ENCODE data around the gene ARHGEF16. TPM values are rescaled to one million over a fixed set of nuclear protein-coding genes. Genes with fewer than 3 reads are reported as not detected.

Gene ARHGEF16
- total and polyA plus RNA-seq, 2 donors from 2014 or later, result 15.5 to 39.3 TPM

DNA sequence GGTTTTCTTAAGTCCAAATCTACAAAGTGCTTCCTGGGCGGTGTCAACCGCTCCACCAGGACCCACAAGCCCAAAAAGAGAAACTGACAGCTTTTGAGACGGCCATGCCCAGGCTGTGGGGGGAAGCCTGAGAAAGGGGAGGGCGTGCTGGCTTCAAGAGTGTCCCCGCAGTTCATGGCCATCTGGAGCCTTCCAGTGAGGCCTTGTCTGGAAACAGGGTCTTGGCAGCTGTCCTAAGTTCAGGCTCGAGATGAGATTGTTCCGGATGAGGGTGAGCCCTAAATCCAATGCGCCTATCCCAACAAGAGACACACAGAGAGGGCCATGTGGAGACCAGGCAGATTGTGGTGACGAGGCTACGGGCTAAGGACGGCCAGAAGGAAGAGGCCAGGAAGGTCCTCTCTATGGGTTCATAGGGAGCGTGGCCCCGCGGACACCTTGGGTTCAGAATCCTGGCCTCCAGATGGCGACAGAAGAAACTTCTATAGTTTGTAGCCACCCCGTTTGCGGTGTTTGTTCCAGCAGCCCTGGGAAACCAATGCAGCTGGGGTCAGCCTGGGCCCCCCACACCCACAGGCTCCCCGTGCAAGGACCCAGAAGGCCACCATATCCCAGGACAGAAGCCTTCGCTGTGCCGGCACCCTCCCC, 70.2 kb downstream of the ARHGEF16 start:
- H3K9me3 ChIP-seq (ENCODE audit: control insufficient read depth in 2 of 3, insufficient read depth in 1 of 3, low read length in 3 of 3), result no peaks in the 10 kb centered on the region
- H3K4me3 ChIP-seq (ENCODE audit: low read length in 3 of 3), result no peak overlapping the region
- FAIRE-seq (no peak), DNase-seq (no peak)
- no peak overlapping the region for H3K27ac ChIP-seq (ENCODE audit: low read depth in 2 of 2, low read length in 2 of 2)
- TF ChIP-seq, protein P1, sequence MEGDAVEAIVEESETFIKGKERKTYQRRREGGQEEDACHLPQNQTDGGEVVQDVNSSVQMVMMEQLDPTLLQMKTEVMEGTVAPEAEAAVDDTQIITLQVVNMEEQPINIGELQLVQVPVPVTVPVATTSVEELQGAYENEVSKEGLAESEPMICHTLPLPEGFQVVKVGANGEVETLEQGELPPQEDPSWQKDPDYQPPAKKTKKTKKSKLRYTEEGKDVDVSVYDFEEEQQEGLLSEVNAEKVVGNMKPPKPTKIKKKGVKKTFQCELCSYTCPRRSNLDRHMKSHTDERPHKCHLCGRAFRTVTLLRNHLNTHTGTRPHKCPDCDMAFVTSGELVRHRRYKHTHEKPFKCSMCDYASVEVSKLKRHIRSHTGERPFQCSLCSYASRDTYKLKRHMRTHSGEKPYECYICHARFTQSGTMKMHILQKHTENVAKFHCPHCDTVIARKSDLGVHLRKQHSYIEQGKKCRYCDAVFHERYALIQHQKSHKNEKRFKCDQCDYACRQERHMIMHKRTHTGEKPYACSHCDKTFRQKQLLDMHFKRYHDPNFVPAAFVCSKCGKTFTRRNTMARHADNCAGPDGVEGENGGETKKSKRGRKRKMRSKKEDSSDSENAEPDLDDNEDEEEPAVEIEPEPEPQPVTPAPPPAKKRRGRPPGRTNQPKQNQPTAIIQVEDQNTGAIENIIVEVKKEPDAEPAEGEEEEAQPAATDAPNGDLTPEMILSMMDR (IDR thresholded peaks at IDR 0.05; ENCODE audit: borderline replicate concordance, extremely low read depth, insufficient read depth), result no peak
- H3K4me1 ChIP-seq (ENCODE audit: control insufficient read depth in 2 of 3, insufficient read depth in 2 of 3, low read depth in 1 of 3, low read length in 3 of 3), result peaks cover 0 to 5% (median 3%) of the 10 kb centered on the region in 3 donors
- no peak overlapping the region for H3K9ac ChIP-seq (ENCODE audit: low read length in 3 of 3)
- intact Hi-C loops (cut with DNase I), result no loop called here
- H3K27me3 ChIP-seq (ENCODE audit: control insufficient read depth, insufficient read depth, low read length), result no peaks in the 10 kb centered on the region
- H3K36me3 ChIP-seq (ENCODE audit: control insufficient read depth in 2 of 3, insufficient read depth in 3 of 3, low read length in 3 of 3), result no peaks in the 10 kb centered on the region

DNA sequence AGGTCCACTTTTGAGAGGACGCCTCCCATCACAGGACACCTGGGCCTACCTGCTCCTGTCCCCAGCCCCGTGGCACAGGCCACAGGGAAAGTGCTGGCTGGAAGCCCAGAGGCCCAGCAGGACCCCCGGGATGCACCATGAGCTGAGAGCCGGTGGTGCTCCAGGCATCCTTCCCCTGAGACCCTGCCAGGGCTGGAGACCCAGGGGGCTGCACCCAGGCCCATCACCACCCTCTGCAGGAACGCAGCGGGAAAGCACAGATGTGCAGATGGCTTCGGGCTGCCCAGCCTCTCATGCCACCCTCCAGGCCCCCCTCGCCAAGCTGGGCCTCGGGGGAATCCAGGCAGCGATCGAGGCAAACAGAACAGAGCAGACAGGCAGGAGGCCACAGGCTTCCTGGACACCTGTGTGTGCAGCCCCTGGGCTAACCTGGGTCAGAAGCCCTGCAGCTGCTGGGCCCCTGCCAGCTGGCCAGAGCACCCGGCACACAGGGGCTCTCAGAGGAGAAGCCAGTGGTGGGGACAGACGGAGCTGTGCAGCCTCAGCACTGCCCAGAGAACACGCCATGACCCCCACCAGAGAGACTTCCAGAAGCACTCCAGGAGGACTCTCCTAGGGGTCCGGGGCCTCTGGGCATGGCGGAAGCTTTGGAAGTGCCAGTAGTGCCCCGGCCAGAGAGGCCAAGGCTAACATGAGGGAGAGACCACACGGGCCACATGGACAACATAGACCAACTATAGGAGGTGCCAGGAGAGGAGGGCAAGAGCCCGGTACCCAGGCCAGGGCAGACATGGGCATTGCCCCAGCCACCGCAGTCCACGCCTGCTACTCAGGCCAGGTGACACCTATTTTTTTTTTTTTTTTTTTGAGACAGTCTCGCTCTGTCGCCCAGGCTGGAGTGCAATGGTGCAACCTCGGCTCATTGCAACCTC, 71.4 kb downstream of the ARHGEF16 start:
- no peak overlapping the region for H3K9ac ChIP-seq (ENCODE audit: low read length in 3 of 3)
- FAIRE-seq (no peak), DNase-seq (no peak)
- H3K4me1 ChIP-seq (ENCODE audit: control insufficient read depth in 2 of 3, insufficient read depth in 2 of 3, low read depth in 1 of 3, low read length in 3 of 3), result peaks cover 0 to 12% (median 5%) of the 10 kb centered on the region in 3 donors
- no peaks in the 10 kb centered on the region for H3K27me3 ChIP-seq (ENCODE audit: control insufficient read depth, insufficient read depth, low read length)
- H3K4me3 ChIP-seq (ENCODE audit: low read length in 3 of 3), result no peak overlapping the region
- intact Hi-C loops (cut with DNase I), result no loop called here
- no peaks in the 10 kb centered on the region for H3K36me3 ChIP-seq (ENCODE audit: control insufficient read depth in 2 of 3, insufficient read depth in 3 of 3, low read length in 3 of 3)
- H3K27ac ChIP-seq (ENCODE audit: low read depth in 2 of 2, low read length in 2 of 2), result no peak overlapping the region
- H3K9me3 ChIP-seq (ENCODE audit: control insufficient read depth in 2 of 3, insufficient read depth in 1 of 3, low read length in 3 of 3), result no peaks in the 10 kb centered on the region
- TF ChIP-seq, protein P1 (IDR thresholded peaks at IDR 0.05; ENCODE audit: borderline replicate concordance, extremely low read depth, insufficient read depth), result no peak

DNA sequence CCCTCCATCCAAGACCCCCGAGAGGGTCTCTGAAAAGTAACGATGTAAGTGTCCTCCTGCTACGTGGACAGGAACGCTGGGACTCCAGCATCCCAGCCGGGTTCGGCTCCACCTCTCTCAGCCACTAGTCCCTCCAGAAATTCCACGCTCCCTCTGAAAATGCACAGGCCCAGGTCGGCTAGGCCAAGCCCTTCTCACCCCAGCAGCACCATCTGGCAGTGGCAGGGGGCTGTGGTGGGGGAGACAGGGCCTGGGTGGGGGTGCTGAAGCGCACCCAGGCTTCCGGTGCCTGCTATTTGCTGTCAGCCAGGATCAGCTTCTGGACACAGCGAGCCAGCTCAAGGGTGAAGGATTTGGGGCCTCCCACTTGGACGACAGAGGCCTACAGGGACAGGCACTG, 73.3 kb downstream of the ARHGEF16 start:
- TF ChIP-seq, protein P1 (IDR thresholded peaks at IDR 0.05; ENCODE audit: borderline replicate concordance, extremely low read depth, insufficient read depth), result no peak
- H3K27ac ChIP-seq (ENCODE audit: low read depth in 2 of 2, low read length in 2 of 2), result no peak overlapping the region
- no peak overlapping the region for H3K4me3 ChIP-seq (ENCODE audit: low read length in 3 of 3)
- no peak overlapping the region for H3K9ac ChIP-seq (ENCODE audit: low read length in 3 of 3)
- no peaks in the 10 kb centered on the region for H3K27me3 ChIP-seq (ENCODE audit: control insufficient read depth, insufficient read depth, low read length)
- FAIRE-seq, result no peak
- H3K4me1 ChIP-seq (ENCODE audit: control insufficient read depth in 2 of 3, insufficient read depth in 2 of 3, low read depth in 1 of 3, low read length in 3 of 3), result peaks cover 0 to 12% (median 5%) of the 10 kb centered on the region in 3 donors
- no peaks in the 10 kb centered on the region for H3K9me3 ChIP-seq (ENCODE audit: control insufficient read depth in 2 of 3, insufficient read depth in 1 of 3, low read length in 3 of 3)
- no peak for DNase-seq
- intact Hi-C loops (cut with DNase I), result no loop called here
- no peaks in the 10 kb centered on the region for H3K36me3 ChIP-seq (ENCODE audit: control insufficient read depth in 2 of 3, insufficient read depth in 3 of 3, low read length in 3 of 3)
